Astrocyte (in vitro differentiated cells and primary cell): ENCODE data around the gene ABO. TPM values are rescaled to one million over a fixed set of nuclear protein-coding genes. Genes with fewer than 3 reads are reported as not detected.

Source experiments
- DNase-seq: peaks from one replicate; pipeline ENCODE4 v3.0.0-alpha.2; 2010; ENCODE audit warnings: low read depth
- FAIRE-seq: peaks from 2 replicates; lab custom pipeline; 2011; peaks lifted over from hg19 to GRCh38; lab: Jason Lieb, UNC
- H2AFZ ChIP-seq: 2 replicates; pipeline ENCODE4 v1.6.0; 2012; ENCODE audit warnings: low read depth, low read length, inconsistent platforms
- H3K27ac ChIP-seq: 2 replicates; pipeline ENCODE4 v1.5.1; 2011; ENCODE audit warnings: low read depth, low read length, inconsistent platforms
- H3K27me3 ChIP-seq: 2 replicates; pipeline ENCODE4 v1.6.0; 2011; ENCODE audit warnings: low read length, inconsistent platforms; ENCODE audit not compliant: insufficient read depth
- H3K36me3 ChIP-seq: 2 replicates; pipeline ENCODE4 v1.5.1; 2011; ENCODE audit warnings: low read length, inconsistent platforms; ENCODE audit not compliant: insufficient read depth
- H3K4me1 ChIP-seq: 2 replicates; pipeline ENCODE4 v1.5.1; 2011; ENCODE audit warnings: low read length, inconsistent platforms; ENCODE audit not compliant: insufficient read depth
- H3K4me2 ChIP-seq: 2 replicates; pipeline ENCODE4 v1.6.0; 2012; ENCODE audit warnings: low read length, inconsistent platforms
- H3K4me3 ChIP-seq: 2 replicates; pipeline ENCODE4 v1.5.1; 2011; ENCODE audit warnings: low read depth, mild to moderate bottlenecking, low read length, inconsistent platforms; ENCODE audit not compliant: insufficient read depth
- H3K79me2 ChIP-seq: 2 replicates; pipeline ENCODE4 v1.6.0; 2012; ENCODE audit warnings: mild to moderate bottlenecking, low read length, inconsistent platforms; ENCODE audit not compliant: insufficient read depth
- H3K9ac ChIP-seq: 2 replicates; pipeline ENCODE4 v1.6.0; 2012; ENCODE audit warnings: mild to moderate bottlenecking, low read length, inconsistent platforms
- H3K9me3 ChIP-seq: 2 replicates; pipeline ENCODE4 v1.5.1; 2012; ENCODE audit warnings: low read depth, mild to moderate bottlenecking, low read length, inconsistent platforms; ENCODE audit not compliant: insufficient read depth
- H4K20me1 ChIP-seq: 2 replicates; pipeline ENCODE4 v1.6.0; 2012; ENCODE audit warnings: low read length, inconsistent platforms; ENCODE audit not compliant: insufficient read depth
- H3K27ac Mint-ChIP-seq: one replicate; pipeline ENCODE4 v1.8.0; 2021; ENCODE audit warnings: mild to moderate bottlenecking, mixed read lengths; ENCODE audit not compliant: unreplicated experiment
- H3K27me3 Mint-ChIP-seq: one replicate; pipeline ENCODE4 v1.8.0; 2021; ENCODE audit warnings: low read depth, mixed read lengths; ENCODE audit not compliant: unreplicated experiment
- H3K36me3 Mint-ChIP-seq: one replicate; pipeline ENCODE4 v1.8.0; 2021; ENCODE audit warnings: low read depth, mixed read lengths; ENCODE audit not compliant: unreplicated experiment
- H3K4me1 Mint-ChIP-seq: one replicate; pipeline ENCODE4 v1.8.0; 2021; ENCODE audit warnings: low read depth, mixed read lengths; ENCODE audit not compliant: unreplicated experiment
- H3K4me3 Mint-ChIP-seq: one replicate; pipeline ENCODE4 v1.8.0; 2021; ENCODE audit warnings: mild to moderate bottlenecking, moderate library complexity, mixed read lengths; ENCODE audit not compliant: unreplicated experiment
- H3K9me3 Mint-ChIP-seq: one replicate; pipeline ENCODE4 v1.8.0; 2021; ENCODE audit warnings: mild to moderate bottlenecking, mixed read lengths; ENCODE audit not compliant: unreplicated experiment
- CTCF ChIP-seq: IDR thresholded peaks from 2 replicates; pipeline ENCODE4 v1.5.1; 2011; ENCODE audit warnings: low read depth, mild to moderate bottlenecking, inconsistent platforms, low read length, moderate library complexity; ENCODE audit not compliant: insufficient read depth
- EZH2 ChIP-seq: IDR thresholded peaks from 2 replicates; pipeline ENCODE4 v1.6.1; 2012; ENCODE audit warnings: mild to moderate bottlenecking, low read length, inconsistent platforms; ENCODE audit not compliant: insufficient read depth
- total RNA-seq: library from RNA; stranded (reverse); gene quantifications from 2 replicates; pipeline ENCODE4 v1.2.1, GENCODE V29; 2021

Gene ABO
- total RNA-seq, 1 donor from 2014 or later: not detected

GRCh38 chr9:133256136-133256461 lies 18.9 kb downstream of the ABO start:
- Histone ChIP-seq H3K27ac (no peak overlapping the region), H2AFZ (no peak overlapping the region), H4K20me1 (no peaks in the 10 kb centered on the region), H3K4me1 (no peaks in the 10 kb centered on the region), H3K79me2 (no peaks in the 10 kb centered on the region), H3K9ac (no peak overlapping the region), H3K4me2 (no peak overlapping the region), H3K27me3 (no peaks in the 10 kb centered on the region), H3K36me3 (no peaks in the 10 kb centered on the region), H3K9me3 (peaks cover 6% of the 10 kb centered on the region), H3K4me3 (no peak overlapping the region)
- peaks cover 31% of the 10 kb centered on the region for H3K27me3 Mint-ChIP-seq
- no peak overlapping the region for H3K27ac Mint-ChIP-seq
- DNase-seq (no peak), FAIRE-seq (no peak)
- peaks cover 11% of the 10 kb centered on the region for H3K9me3 Mint-ChIP-seq
- no peak overlapping the region for H3K4me3 Mint-ChIP-seq
- TF ChIP-seq CTCF: no peak
- TF ChIP-seq EZH2: no peak
- H3K4me1 Mint-ChIP-seq: no peaks in the 10 kb centered on the region
- no peaks in the 10 kb centered on the region for H3K36me3 Mint-ChIP-seq

GRCh38 chr9:133255371-133256135 lies 19.4 kb downstream of the ABO start:
- no peak overlapping the region for H2AFZ ChIP-seq
- no peaks in the 10 kb centered on the region for H3K4me1 ChIP-seq
- H3K27me3 Mint-ChIP-seq: peaks cover 31% of the 10 kb centered on the region
- TF ChIP-seq EZH2: no peak
- no peak for TF ChIP-seq CTCF
- H3K36me3 ChIP-seq: no peaks in the 10 kb centered on the region
- FAIRE-seq (no peak), DNase-seq (no peak)
- H3K4me1 Mint-ChIP-seq: no peaks in the 10 kb centered on the region
- H4K20me1 ChIP-seq: no peaks in the 10 kb centered on the region
- H3K27ac Mint-ChIP-seq: no peak overlapping the region
- H3K4me3 ChIP-seq: no peak overlapping the region
- H3K9me3 Mint-ChIP-seq: peaks cover 11% of the 10 kb centered on the region
- H3K36me3 Mint-ChIP-seq: no peaks in the 10 kb centered on the region
- no peak overlapping the region for H3K27ac ChIP-seq
- peaks cover under 1% of the 10 kb centered on the region for H3K27me3 ChIP-seq
- no peak overlapping the region for H3K4me2 ChIP-seq
- peaks cover 6% of the 10 kb centered on the region for H3K9me3 ChIP-seq
- no peak overlapping the region for H3K9ac ChIP-seq
- no peak overlapping the region for H3K4me3 Mint-ChIP-seq
- H3K79me2 ChIP-seq: no peaks in the 10 kb centered on the region

GRCh38 chr9:133254471-133254870 lies 20.5 kb downstream of the ABO start:
- H3K4me3 ChIP-seq: no peak overlapping the region
- H3K4me3 Mint-ChIP-seq: no peak overlapping the region
- H3K27me3 ChIP-seq: peaks cover 10% of the 10 kb centered on the region
- peaks cover 38% of the 10 kb centered on the region for H3K27me3 Mint-ChIP-seq
- no peak overlapping the region for H2AFZ ChIP-seq
- peaks cover 8% of the 10 kb centered on the region for H3K9me3 Mint-ChIP-seq
- peaks cover 6% of the 10 kb centered on the region for H3K9me3 ChIP-seq
- no peak for FAIRE-seq
- no peaks in the 10 kb centered on the region for H3K36me3 Mint-ChIP-seq
- no peaks in the 10 kb centered on the region for H4K20me1 ChIP-seq
- DNase-seq: no peak
- no peaks in the 10 kb centered on the region for H3K36me3 ChIP-seq
- no peaks in the 10 kb centered on the region for H3K79me2 ChIP-seq
- H3K4me2 ChIP-seq: no peak overlapping the region
- no peak overlapping the region for H3K9ac ChIP-seq
- no peak overlapping the region for H3K27ac ChIP-seq
- no peaks in the 10 kb centered on the region for H3K4me1 Mint-ChIP-seq
- TF ChIP-seq EZH2: no peak
- no peaks in the 10 kb centered on the region for H3K4me1 ChIP-seq
- no peak overlapping the region for H3K27ac Mint-ChIP-seq
